Measurements from ENCODE around the gene RCVRN.

The RCVRN gene

GRCh38 chr17:9905078-9905415 is at the start of gene RCVRN:
TSS of gene RCVRN (minus strand) at chr17:9905271. CDS start at chr17:9905180, 91 bp downstream.
- DNase-seq (ENCODE audit: low spot score): no peak

GRCh38 chr17:9953492-9953891 is 48.4 kb upstream of the RCVRN start:
- no peak for DNase-seq (ENCODE audit: low spot score)

- no peak for DNase-seq (ENCODE audit: low spot score)
Observed at GRCh38 chr17:9951803-9952202, 46.7 kb upstream of the RCVRN start.

GRCh38 chr17:9948928-9949327 is 43.9 kb upstream of the RCVRN start:
- DNase-seq (ENCODE audit: low spot score): no peak

- DNase-seq (ENCODE audit: low spot score): no peak
Observed at GRCh38 chr17:9944704-9945103, 39.6 kb upstream of the RCVRN start.

- DNase-seq (ENCODE audit: low spot score): no peak
Observed at GRCh38 chr17:9943343-9943742, 38.3 kb upstream of the RCVRN start.

DNA sequence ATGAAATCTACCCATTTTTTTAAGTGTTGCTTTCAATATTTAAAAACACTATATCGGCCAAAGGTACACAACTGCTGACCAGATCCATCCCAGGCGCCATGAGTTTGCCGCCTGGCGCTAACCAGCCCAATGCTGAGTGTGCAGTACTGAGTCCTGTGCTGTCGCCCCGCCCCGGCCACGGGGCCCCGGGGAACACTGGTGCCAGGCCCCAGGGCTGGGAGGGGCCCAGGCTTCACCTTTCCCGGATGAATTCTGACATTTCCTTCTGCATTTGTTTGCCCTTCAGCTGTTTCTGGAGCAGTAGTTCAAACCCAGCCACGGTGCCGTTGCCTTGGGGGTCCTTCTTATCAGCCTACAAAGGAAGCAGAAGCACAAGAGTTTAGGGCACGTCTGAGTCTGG is 37.8 kb upstream of the RCVRN start:
- no peak for DNase-seq (ENCODE audit: low spot score)

GRCh38 chr17:9941305-9941704 is 36.2 kb upstream of the RCVRN start:
- no peak for DNase-seq (ENCODE audit: low spot score)

DNA sequence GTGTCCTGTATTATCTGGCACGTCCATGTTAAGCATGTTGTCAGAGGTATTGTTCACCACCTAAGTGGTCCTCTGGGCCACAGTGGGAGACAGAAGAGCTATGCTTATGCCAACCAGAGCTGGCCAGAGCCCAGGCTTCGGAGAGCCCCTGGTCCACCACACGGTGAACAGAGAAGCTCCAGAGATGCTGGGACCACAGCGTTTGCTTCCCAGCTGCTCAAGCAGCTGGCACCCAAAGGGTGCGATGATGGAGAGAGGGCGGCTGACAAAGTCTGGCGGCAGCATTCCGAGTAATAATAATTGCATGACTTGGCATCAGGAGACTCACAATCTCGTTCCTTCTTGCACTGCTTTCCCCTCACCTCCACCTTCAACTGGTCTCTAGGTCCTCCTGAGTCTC is 35.8 kb upstream of the RCVRN start:
- DNase-seq (ENCODE audit: low spot score): no peak

GRCh38 chr17:9938764-9939163 is 33.7 kb upstream of the RCVRN start:
- DNase-seq (ENCODE audit: low spot score): no peak

DNA sequence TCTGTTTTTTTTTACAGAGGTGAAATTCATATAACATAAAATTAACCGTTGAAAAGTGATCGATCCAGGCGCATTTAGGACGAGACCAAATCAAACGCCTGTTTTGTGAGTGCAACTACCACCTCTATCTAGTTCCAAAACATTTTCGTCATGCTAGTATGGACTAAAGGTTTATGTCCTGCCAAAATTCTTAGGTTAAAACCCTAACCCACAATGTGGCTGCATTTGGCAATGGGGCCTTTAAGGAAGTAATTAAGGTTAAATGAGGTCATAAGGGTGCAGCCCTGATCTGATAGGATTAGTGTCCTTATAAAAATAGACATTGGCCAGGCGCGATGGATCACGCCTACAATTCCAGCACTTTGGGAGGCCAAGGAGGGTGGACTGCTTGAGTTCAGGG is 32.8 kb upstream of the RCVRN start:
- no peak for DNase-seq (ENCODE audit: low spot score)

DNA sequence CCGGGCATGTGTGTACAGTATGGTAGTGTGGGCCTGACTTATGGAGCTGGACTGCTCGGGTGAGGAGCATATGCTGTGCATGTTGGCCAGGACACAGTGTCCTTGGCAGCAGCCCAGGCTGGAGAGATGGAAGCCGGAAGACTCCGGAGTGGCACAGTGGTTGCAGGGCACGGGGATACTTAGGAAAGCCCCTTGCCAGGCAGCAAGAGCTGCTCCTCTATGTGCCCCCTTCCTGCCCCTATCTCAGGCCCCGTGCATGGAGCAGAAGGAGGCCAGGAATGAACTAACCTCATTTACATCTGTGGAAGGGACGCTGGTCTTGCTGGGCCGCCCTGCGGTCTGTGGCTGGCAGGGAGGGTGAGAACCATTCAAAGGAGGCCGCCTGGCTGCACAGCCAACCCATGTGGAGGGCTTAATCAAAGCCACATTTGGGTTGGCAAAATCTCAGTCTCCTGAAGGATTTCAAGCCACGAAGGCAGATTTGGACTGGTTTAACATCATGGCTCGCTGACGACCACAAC is 32.2 kb upstream of the RCVRN start:
- DNase-seq (ENCODE audit: low spot score): no peak

DNA sequence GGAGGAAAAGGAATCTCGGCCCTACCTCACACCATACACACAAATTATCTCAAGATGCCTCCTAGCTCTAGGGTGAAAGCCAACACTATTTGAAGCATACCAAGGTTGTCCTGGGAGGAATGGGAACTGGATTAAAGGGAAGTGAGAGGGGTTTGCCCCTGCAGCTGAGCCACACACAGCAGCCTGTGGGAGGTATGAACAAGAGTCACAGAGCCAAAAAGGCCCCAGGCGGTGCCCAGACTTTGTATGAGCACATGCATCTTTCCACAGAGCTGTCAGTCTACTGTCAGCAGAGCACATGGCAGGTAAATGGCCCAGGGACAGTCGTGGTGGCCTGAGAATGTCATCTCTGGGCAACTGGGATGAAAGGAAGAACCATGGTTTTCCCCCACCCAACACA is 31.0 kb upstream of the RCVRN start:
- DNase-seq (ENCODE audit: low spot score): no peak

DNA sequence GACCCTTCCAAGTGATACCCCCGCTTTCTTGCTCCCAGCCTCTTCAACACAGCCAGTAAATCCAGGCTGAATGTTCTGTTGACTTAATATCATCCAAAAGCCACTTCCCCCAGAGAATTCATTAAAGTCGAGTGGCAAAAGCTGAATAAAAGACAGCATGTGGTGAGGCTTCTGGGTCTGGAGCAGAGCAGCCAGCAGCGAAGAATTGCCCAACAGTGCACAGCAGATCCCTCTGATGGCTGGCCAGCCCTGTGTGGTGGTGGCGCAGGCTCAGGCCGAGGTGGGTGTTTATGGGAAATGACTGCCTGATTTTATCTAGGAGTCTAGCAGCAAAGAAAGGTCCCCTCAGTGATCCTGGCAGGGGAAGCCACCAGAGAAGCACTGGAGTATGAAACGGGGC is 30.3 kb upstream of the RCVRN start:
- no peak for DNase-seq (ENCODE audit: low spot score)

- DNase-seq (ENCODE audit: low spot score): no peak
Observed at GRCh38 chr17:9934331-9934730, 29.3 kb upstream of the RCVRN start.

GRCh38 chr17:9932491-9932890 is 27.4 kb upstream of the RCVRN start:
- no peak for DNase-seq (ENCODE audit: low spot score)

DNA sequence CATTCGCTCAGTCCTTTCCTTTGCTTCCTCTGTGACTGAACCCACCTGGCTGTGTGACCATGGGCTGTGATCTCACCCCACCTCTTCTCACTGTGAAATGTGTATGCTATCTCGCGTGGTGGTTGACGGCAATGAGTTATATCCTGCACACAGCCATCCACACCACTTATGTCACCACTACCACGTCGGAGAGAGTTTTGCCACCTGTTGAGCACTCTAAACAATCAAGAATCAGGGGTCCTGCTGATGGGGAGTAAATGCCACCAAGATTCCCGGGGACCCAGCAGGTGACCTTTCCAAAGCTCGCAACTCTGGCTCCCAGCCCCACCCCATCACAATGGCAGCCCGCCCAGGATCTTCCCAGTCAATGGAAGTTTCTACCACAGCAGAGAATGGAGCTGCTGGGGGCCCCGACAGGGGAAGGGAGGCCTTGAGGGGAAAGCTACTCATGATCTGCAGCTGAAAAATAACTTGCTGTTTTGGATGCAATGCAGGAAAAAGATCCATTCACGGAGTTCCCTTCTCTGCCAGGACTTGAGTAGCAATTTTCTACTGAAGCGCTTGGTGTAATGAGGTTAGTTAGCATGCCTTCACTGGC is 26.2 kb upstream of the RCVRN start:
- DNase-seq (ENCODE audit: low spot score): no peak

DNA sequence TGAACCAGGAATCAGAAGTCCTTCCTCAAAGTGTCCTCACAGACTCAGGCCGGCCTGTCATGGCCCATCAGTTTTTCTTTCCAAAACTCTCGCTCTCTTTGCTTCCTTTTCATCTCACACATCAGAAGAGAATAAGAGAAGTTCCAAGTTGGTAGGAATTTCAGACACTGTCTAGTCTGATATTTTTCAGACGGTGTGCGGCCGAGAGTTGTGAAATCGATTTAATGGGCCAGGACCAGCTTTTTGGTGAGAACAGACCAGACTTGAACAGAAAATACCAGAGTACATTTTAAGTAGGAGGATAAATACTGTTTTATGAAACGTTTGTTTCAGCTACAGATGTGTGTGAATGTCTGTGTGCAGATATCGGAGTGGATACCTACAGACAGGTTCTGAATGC is 24.8 kb upstream of the RCVRN start:
- no peak for DNase-seq (ENCODE audit: low spot score)

DNA sequence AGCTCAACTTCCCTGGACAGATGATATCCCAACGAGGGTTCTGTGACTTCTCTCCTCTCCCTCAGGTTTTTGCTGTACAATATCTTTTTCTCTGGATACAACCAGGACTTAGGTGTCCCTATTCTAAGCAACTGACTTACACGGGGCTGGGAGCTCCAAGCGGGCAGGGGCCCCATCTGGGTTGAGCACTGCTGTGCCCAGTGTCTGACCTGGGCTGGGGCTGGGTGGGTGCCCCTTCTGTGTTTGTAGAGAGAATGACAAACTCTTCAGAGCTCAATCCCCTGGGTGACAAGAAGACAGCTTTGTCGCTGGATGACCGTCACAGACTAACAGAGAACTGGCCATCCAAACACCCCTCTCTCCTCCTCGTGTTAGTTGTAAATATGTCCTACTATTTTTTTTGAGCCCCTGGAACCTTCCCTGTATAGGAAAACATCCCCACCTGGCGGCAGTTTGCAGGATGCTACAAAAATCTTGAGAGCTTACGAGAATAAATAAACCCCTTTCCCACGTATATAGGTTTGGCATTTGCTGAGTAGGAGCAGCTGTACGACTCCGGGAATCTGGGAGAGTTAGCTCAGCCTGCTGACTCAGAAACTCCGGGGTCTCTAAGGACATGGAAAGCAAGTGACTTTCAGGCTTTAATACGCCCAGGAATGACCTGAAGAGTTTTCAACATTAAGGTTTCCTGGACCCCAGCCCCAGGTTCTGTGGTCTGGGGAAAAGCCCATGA is 23.7 kb upstream of the RCVRN start:
- DNase-seq (ENCODE audit: low spot score): no peak

- no peak for DNase-seq (ENCODE audit: low spot score)
Observed at GRCh38 chr17:9926150-9926804, 21.2 kb upstream of the RCVRN start.

DNA sequence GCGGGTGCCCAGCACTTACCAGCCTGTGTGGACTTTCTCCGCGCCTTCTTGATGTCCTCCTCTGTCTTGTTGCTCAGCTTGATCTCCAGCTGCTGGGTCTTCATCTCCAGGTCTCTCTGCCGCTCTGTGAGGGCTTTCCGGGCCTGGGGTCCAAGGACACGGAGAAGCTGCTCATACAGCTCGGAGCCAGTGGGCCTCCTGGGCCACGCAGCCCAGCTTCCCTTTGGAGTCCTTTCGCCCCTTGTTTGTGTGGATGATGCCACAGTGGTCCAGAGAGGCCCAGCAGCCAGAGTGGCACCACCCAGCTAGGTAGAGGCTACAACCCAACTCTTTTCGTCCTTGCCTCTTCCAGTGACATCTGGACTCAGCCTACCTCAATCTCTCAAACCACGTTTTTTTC is 20.4 kb upstream of the RCVRN start:
- no peak for DNase-seq (ENCODE audit: low spot score)

DNA sequence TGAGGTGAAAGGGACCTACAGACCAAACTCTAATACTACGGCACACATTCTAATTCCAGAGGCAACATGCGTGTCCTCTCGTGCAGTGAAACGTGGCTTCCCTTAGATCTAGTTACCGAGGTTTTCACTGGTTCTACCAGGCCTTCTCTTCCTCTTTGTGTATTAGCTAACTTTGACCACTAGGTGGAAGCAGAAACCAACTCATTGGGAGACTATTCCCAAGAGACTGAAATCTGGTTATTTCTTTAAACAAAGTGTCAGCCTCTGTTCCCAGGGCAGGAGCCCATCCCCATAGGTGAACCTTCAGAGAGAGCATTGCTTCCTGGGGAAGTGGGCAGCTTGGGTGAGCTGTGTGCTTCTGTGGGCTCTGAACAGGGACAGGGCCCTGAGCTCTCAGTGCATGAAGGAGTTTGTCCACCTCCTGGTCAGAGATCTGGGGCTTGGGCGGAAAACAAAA is 19.7 kb upstream of the RCVRN start:
- DNase-seq (ENCODE audit: low spot score): peak; percentile 73
